MCF 10A (cell line): ENCODE results near the gene KCNJ9. TPM values are rescaled to one million over a fixed set of nuclear protein-coding genes. Genes with fewer than 3 reads are reported as not detected.

Source experiments
- BruUV-seq: library from RNA; stranded (reverse); fragments of 400-500 nt; replicated peaks from 2 replicates; lab custom pipeline; 2021; lab: Mats Ljungman, UMichigan
- CTCF ChIA-PET: fragments of 300-600 bp; sonication (Branson Sonifier 250); formaldehyde crosslinking; extraction: SDS; loops from one replicate; lab custom pipeline; 2021; ENCODE audit warnings: antibody characterized with exemption, inconsistent platforms; lab: Yijun Ruan, JAX
- POLR2A ChIA-PET: fragments of 300-600, 350-650 bp; sonication (Branson Sonifier 250); formaldehyde crosslinking; extraction: SDS; loops from one replicate; lab custom pipeline; 2020; ENCODE audit warnings: antibody characterized with exemption, inconsistent platforms; lab: Yijun Ruan, JAX
- DNase-seq: peaks from one replicate; pipeline ENCODE4 v3.0.0-alpha.2; 2018; ENCODE audit not compliant: unreplicated experiment
- H3K27ac Mint-ChIP-seq: one replicate; pipeline ENCODE4 v1.8.0; 2022; ENCODE audit warnings: mild to moderate bottlenecking, low read depth, mixed read lengths; ENCODE audit not compliant: unreplicated experiment
- H3K27me3 Mint-ChIP-seq: one replicate; pipeline ENCODE4 v1.8.0; 2022; ENCODE audit warnings: mixed read lengths; ENCODE audit not compliant: insufficient read depth, unreplicated experiment
- H3K36me3 Mint-ChIP-seq: one replicate; pipeline ENCODE4 v1.8.0; 2022; ENCODE audit warnings: mild to moderate bottlenecking, moderate library complexity, mixed read lengths; ENCODE audit not compliant: insufficient read depth, unreplicated experiment
- H3K4me1 Mint-ChIP-seq: one replicate; pipeline ENCODE4 v1.8.0; 2022; ENCODE audit warnings: mixed read lengths; ENCODE audit not compliant: insufficient read depth, unreplicated experiment
- H3K4me3 Mint-ChIP-seq: one replicate; pipeline ENCODE4 v1.8.0; 2022; ENCODE audit warnings: mild to moderate bottlenecking, moderate library complexity, mixed read lengths; ENCODE audit not compliant: unreplicated experiment
- H3K9me3 Mint-ChIP-seq: one replicate; pipeline ENCODE4 v1.8.0; 2022; ENCODE audit warnings: mixed read lengths; ENCODE audit not compliant: unreplicated experiment
- intact Hi-C: fragments of 100-400 bp; cut with micrococcal nuclease; formaldehyde crosslinking; loops from 2 replicates; pipeline ENCODE4 v1.14.1; 2022
- total RNA-seq: library from RNA; stranded (reverse); gene quantifications from 2 replicates; pipeline ENCODE4 v1.2.3, GENCODE V29; 2022
- TF ChIP-seq, protein P1 (sequence below): fragments of 200-600 bp; IDR thresholded peaks from one replicate; pipeline ENCODE4 v1.8.0; 2022; ENCODE audit warnings: antibody characterized with exemption, mild to moderate bottlenecking; ENCODE audit not compliant: unreplicated experiment

The KCNJ9 gene
- total RNA-seq, 1 experiment from 2014 or later, result 0.07 TPM

- H3K27ac Mint-ChIP-seq, result no peak overlapping the region
- intact Hi-C loops, result loop anchor here (10.0 kb wide), 1 partner anchor 331 kb away; no protein-coding TSS in a partner anchor
These were observed 37.8 kb upstream of the KCNJ9 start for GRCh38 chr1:160043543-160043942.

DNA sequence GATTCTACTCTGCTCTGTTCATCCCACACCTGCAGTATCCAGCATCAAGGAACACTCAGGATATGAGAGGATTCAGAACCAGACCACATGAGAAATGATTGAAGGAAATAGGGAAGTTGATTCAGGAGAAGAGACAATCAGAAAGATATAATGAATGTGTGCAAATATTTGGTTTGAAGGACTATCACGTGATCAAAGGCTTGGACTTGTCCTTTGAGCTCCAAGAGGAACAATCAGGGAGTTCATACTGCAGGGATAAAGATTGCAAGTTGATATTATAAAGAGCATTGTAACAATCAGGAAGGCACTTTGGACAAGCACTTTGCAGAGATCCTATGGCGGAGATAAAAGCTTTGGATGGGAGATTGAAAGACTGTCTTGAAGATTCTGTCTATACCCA, 35.7 kb upstream of the KCNJ9 start:
- Mint-ChIP-seq H3K27me3 (peaks cover 54% of the 10 kb centered on the region), H3K27ac (no peak overlapping the region), H3K36me3 (no peaks in the 10 kb centered on the region), H3K9me3 (no peaks in the 10 kb centered on the region), H3K4me1 (peaks cover 16% of the 10 kb centered on the region), H3K4me3 (no peak overlapping the region)
- DNase-seq, result no peak
- TF ChIP-seq, protein P1, sequence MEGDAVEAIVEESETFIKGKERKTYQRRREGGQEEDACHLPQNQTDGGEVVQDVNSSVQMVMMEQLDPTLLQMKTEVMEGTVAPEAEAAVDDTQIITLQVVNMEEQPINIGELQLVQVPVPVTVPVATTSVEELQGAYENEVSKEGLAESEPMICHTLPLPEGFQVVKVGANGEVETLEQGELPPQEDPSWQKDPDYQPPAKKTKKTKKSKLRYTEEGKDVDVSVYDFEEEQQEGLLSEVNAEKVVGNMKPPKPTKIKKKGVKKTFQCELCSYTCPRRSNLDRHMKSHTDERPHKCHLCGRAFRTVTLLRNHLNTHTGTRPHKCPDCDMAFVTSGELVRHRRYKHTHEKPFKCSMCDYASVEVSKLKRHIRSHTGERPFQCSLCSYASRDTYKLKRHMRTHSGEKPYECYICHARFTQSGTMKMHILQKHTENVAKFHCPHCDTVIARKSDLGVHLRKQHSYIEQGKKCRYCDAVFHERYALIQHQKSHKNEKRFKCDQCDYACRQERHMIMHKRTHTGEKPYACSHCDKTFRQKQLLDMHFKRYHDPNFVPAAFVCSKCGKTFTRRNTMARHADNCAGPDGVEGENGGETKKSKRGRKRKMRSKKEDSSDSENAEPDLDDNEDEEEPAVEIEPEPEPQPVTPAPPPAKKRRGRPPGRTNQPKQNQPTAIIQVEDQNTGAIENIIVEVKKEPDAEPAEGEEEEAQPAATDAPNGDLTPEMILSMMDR, result no peak
- ChIA-PET POLR2A (interaction anchor here (0.7 to 6.5 kb wide), 11 partner anchors 9 to 564 kb away, joined by 3 to 49 read pairs (median 7); partner anchors contain the start of genes DCAF8, KCNJ9 and PIGM), CTCF (interaction anchor here (0.6 to 49.6 kb wide), 43 partner anchors 9 to 1052 kb away, joined by 3 to 1546 read pairs (median 5); partner anchors contain the start of genes CASQ1, IGSF8, KCNJ10 and KCNJ9)
- no TSS peak for BruUV-seq
- intact Hi-C loops, result loop anchor here (1.0 to 10.0 kb wide), 3 partner anchors 33 to 329 kb away; no protein-coding TSS in a partner anchor

More at GRCh38 chr1:160043543-160043942, 37.8 kb upstream of the KCNJ9 start:
- CTCF ChIA-PET, result interaction anchor here (0.8 to 49.6 kb wide), 5 partner anchors 12 to 882 kb away, joined by 3 to 1546 read pairs (median 6); partner anchors contain the start of genes IGSF8, KCNJ10, KCNJ9 and PIGM
- POLR2A ChIA-PET, result interaction anchor here (0.5 to 6.5 kb wide), 3 partner anchors 12 to 217 kb away, joined by 3 to 49 read pairs (median 3); partner anchors contain the start of genes PIGM and TAGLN2
- Mint-ChIP-seq H3K4me3 (no peak overlapping the region), H3K9me3 (no peaks in the 10 kb centered on the region), H3K4me1 (peaks cover 12% of the 10 kb centered on the region), H3K27me3 (peaks cover 36% of the 10 kb centered on the region), H3K36me3 (no peaks in the 10 kb centered on the region)
- BruUV-seq, result no TSS peak
- DNase-seq, result no peak
- TF ChIP-seq, protein P1, result no peak

DNA sequence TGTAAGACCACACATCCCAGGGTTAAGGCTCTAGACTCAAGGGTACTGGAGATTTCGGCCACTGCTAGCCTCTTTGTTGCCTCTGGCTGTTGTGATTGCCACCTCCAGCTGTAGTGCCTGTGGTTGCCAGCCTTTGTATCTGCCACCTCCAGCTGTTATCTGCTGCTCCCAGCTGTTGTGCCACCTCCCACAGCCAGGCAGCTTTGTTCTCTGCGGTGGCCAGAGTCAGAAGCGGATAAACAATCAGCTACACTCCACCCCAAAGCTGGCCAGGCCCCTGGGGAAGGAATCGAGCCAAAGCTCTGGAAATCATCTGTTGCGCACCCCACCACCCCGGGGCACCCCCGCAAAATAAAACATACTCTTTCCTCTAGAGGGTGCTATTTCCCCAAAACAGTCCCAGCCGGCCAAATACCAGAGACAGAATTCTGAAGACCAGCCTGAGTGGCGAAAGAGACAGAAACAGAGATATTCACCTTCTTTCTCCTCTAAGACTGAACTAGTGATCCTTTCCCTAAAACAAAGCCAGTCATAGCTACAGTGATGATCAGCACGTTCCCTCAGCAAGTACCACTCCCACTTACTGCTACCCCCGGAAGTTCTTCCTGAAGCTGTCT, 34.7 kb upstream of the KCNJ9 start:
- CTCF ChIA-PET, result interaction anchor here (0.5 to 49.6 kb wide), 57 partner anchors 9 to 578 kb away, joined by 3 to 1546 read pairs (median 4); partner anchors contain the start of genes CASQ1, IGSF8, KCNJ10 and KCNJ9
- no peaks in the 10 kb centered on the region for H3K36me3 Mint-ChIP-seq
- peaks cover 63% of the 10 kb centered on the region for H3K27me3 Mint-ChIP-seq
- peak; percentile 73 for DNase-seq
- BruUV-seq, result no TSS peak
- no peaks in the 10 kb centered on the region for H3K9me3 Mint-ChIP-seq
- intact Hi-C loops, result loop anchor here (1.0 to 10.0 kb wide), 3 partner anchors 32 to 328 kb away; no protein-coding TSS in a partner anchor
- no peak overlapping the region for H3K4me3 Mint-ChIP-seq
- peaks cover 16% of the 10 kb centered on the region for H3K4me1 Mint-ChIP-seq
- H3K27ac Mint-ChIP-seq, result no peak overlapping the region
- TF ChIP-seq, protein P1, result peak; percentile 83
- POLR2A ChIA-PET, result interaction anchor here (0.6 to 6.5 kb wide), 13 partner anchors 8 to 564 kb away, joined by 3 to 49 read pairs (median 4); partner anchors contain the start of genes IGSF8 and PIGM
